Stimulated activated CD4-positive, alpha-beta T cell treated with anti-CD3 and anti-CD28 coated beads, Interleukin-1b, Interleukin-23, amount 100 ng/mL, for 24 hours (primary cell): Measurements from ENCODE around the gene SLC9A3.
A peak's percentile ranks its signal among the peaks of the same experiment; 100 is the strongest.

ENCODE experiments used
- DNase-seq, 4 experiments: peaks; one replicate each; pipeline ENCODE4 v3.0.0-alpha.2; 2020; ENCODE audit warnings: low read depth in 4 of 4, low spot score in 1 of 4

SLC9A3 gene

DNA sequence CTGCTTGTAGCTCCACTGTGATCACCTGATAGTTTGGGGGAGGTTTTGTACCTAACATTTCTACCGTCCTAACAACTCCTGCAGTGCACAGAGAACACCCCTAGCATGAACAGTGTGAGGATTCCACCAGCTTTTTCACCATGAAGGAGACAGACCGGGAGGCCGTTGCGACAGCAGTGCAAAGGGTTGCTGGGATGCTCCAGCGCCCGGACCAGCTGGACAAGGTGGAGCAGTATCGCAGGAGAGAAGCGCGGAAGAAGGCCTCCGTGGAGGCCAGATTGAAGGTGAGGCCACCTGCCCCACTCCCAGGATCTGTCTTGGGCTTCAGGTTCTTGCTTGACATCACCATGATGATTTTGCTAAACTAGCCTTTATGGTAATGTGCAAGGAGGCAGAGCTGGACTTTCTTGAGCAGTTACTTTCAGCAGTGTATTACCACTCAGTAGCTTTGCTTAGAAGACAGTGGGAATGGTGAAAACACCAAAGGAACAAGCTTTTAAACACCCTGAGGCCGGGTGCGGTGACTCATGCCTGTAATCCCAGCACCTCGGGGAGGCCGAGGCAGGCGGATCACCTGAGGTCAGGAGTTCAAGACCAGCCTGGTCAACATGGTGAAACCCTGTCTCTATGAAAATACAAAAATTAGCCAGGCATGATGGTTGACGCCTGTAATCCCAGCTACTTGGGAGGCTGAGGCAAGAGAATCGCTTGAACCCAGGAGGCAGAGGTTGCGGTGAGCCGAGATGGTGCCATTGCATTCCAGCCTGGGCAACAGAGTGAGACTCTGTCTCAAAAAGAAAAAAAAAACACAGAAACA, 78.0 kb downstream of the SLC9A3 start:
- DNase-seq, result no peak

DNA sequence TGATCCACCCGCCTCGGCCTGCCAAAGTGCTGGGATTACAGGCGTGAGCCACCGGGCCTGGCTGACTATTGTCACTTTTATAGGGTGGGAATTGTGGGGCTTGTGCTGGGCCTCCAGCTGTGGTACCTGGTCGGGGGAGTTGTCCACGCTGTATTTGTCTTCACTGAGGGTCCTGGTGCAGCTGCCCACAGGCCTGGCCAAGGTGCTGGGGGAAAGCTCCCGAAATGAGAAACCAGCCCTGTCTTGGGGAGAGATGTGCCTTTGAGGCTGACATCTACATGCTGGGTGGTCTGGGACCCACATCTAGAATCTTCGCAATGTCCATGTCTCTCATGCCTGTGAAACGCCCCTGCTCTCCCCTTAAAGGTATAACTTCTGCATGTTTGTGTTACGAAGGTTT, 78.7 kb downstream of the SLC9A3 start:
- DNase-seq, result no peak

DNA sequence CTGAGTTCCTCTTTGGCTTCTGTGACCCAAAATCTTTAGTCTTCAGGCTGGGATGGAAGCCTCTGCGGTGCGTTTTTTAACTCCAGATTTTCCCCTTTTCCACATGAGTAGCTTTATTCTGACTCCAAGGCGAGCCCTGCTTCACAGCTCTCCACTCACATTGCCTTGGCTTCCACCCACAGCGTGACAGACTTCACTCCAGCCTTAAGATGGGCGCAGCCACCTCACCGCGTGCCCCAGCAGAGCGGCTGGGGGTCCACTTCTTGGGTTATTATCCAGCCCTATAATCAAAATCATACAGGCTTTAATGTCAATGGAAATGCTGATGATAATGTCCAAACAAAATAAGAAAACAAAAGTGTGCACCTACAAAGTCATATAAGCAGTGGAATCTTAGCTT, 80.0 kb downstream of the SLC9A3 start:
- no peak for DNase-seq

DNA sequence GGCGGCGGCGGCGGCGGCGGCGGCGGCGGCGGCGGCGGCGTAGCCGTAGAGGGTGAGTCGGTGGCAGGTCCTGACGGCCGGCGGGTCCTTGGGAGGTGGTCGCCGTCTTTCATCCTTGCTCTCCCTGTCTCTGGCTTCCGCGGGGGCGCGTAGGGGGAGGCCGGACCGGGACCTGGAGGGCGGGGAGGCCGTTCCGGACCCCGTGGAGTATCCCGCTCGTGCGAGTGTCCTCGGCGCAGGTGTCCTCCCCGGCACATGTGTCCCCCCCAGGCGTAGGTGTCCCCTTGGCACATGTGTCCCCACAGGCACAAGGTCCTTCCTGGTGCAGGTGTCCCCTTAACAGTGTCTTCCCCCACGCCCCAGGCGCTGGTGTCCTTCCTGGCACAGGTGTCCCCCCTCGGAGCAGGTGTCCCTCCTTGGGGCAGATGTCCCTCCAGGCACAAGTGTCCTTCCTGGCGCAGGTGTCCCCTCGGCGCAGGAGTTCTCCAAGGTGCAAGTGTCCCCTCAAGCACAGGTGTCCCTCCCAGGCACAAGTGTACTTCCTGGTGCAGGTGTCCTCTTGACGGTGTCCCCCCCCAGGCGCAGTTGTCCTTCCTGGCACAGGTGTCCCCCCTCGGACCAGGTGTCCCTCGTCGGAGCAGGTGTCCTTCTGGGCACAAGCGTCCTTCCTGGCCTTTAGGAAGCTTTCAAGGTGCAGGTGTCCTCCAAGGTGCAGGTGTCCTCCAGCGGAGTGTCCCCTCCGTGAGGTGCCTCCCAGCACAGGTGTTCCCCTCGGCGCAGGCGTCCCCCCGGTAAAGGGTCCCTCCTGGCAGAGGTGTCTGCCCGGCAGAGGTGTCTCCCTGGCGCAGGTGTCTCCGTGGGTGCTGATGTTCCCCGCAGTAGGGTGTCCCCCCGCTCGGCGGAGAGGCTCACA, 80.8 kb downstream of the SLC9A3 start:
- peak in 1 of 4 experiments; percentile 12 for DNase-seq

DNA sequence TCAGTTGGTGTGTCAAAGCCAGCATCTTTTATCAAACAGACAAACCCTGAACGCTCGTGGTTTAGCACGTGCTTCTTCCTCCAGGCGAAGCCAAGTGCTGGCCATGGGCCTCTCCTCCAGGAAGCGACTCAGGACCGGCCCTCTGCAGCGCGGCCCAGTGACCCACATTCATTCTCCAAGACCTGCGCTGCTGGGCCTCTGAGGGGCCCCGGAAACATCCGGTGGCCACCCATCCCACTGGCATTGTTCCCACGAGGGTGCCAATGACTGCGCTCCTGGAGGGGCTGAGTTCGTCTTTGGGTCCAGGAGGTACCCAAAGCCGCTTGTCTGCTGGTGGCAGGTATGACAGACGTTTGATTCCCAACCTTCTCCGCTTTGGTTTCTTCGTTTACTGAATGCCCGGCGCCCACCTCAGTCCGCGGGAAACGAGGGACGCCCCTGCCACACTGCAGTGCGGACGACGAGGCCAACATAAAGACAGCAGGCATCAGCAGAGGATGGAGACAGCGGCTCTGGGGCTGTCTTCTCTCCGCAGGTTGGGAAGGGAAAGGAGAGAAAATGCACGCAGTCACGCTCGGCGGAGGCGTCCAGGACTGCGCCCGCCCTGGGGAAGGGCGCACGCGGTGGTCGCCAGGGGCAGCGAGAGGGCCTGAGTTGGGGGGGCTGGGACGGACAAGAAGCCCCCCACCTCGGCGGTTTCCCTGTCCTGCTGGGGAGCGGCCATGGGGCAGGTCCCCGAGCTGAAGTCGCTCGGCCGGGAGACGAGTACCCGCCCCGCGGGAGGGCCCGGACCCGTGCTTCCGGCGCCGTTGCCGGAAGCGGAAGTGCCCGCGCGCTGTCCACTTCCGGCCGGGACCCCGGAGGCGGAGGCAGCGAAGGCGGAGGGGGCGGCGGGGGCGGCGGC, 81.7 kb downstream of the SLC9A3 start, which contains the start of gene EXOC3:
EXOC3 (plus strand) TSS at position 842 of the 904 bp plus-strand sequence. CDS start 3,030 bp downstream, outside the sequence.
- DNase-seq, result peak; percentile 34 to 65 (median 60)

DNA sequence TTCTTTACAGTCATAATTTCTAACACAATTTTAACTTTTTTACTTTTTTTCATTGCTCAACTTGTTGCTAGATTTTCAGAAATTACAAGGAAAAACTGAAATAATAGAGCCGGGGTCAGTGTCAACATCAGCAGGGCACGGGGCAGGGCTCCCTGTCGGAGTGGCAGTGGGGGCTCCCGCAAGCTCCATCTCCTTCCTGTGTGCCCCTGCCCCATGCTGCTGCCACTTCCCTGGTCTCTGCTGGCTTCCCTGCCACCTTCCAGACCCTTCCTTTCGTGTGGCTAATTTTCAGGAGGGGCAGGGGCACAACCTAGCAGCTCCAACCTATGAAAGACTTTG, 82.3 kb downstream of the SLC9A3 start:
- no peak for DNase-seq

DNA sequence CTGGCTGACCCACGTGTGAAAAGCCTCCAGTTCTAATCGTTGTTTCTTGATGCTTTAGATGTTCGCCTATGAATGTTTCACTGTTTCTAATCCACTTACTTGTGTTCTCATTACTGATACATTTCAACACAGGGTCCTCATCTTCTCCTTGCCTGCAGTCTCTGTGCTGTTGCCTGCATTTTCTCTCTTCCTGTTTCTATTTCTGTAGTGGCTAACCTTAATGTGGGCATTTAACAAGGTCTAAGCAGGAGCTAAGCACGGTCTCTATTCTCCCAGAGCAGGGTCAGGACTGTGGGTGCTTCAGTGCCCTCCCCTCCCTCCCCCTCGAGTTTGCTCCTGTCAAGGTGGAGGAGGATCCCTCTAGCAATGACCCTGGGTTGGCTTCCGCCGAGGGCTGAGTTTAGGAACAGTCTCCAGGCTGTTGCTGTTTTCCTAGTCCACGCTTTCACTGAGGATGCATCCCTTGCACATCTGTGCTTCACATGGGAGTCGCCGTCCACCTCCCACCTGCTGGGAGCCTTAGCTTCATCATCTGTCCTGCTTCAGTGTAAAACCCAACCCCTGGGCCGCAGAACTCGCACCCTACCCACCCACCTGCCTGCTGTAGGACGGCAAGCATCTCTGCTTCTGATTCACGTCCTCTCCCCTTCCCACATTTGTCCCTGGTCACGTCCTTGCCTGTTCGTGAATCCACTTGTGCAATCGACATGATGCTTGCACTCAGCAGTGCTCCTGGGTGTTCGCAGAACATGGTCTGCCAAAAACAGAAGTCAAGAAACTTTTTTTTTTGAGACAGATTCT, 83.6 kb downstream of the SLC9A3 start:
- DNase-seq, result no peak

DNA sequence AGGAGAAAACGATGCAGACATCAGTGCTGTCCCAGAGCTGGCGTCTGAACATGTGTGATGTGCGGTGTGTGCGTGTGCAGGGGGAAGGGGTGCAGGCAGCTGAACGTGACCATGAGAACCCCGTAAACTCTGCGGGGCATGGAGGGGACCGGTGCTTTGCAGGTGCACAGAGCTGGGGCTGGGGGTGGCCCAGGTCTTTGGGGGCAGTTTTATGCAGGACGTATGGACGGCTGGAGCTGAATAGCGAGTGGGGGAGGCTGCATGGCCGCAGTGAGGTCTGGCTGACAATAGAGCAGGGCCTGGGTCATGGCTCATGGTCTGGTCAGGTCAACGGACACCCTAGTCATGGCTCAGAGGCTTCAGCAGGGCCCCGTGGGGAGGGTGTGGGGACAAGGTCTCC, 84.6 kb downstream of the SLC9A3 start:
- DNase-seq, result no peak

DNA sequence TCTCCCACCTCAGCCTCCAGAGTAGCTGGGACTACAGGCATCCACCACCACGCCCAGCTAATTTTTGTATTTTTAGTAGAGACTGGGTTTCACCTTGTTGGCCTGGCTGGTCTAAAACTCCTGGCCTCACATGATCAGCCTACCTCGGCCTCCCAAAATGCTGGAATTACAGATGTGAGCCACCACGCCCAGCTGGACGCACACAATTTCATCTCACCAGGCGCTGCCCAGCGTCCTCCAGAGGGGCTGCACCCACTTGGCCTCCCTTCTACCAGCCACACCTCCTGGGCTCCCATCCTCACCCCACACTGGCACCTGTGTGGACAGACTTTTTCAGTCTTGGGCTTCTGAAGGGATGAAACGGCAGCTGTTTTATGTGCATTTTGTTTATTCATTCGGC, 85.1 kb downstream of the SLC9A3 start:
- no peak for DNase-seq

DNA sequence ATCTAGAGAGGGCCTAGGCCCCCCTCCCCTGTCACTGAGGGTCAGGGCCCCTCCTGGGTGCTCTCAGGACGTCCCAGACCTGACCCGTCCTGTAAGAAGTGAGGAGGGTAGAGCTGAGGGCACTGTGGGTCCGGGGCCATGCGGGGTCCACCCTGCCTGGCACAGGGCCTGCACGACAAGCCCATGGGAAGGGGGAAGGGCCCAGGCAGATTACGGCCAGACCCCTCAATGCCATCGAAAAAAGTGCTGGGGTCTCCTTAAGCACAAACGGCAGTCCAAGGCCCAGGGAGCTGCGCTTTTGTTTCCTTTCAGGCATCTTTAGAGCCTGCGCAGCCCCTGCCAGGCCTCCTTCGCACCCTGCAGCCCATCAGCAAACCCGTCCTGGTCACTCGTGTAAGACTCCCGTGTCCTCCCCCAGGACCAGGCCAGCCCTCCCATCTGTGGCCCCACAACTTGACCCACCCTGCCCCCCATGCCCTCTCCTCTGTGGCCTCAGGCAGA, 85.7 kb downstream of the SLC9A3 start:
- no peak for DNase-seq

DNA sequence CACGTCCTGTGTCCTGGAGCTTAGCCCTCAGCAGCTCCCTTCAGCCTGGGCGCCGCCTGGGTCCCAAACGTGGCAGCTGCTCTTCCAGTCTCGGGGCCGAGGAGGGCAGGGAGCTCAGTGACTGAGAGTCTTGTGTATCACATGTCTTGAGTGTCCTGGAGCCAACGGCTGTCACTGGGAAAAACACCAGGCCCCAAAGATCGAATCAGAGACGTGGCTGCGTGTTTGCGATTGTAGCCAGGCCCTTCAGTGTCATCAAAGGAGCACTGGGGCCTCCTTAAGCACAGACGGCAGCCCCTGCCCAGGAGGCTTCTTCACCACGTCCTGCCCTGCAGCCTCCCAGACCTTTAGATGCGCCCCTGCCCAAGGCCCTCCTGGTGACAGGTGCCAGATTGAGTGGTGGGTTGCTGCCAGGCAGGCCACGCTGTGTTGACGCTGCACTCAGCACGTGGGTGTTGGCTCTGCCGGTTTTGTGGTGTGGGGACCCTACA, 86.9 kb downstream of the SLC9A3 start:
- DNase-seq, result no peak

DNA sequence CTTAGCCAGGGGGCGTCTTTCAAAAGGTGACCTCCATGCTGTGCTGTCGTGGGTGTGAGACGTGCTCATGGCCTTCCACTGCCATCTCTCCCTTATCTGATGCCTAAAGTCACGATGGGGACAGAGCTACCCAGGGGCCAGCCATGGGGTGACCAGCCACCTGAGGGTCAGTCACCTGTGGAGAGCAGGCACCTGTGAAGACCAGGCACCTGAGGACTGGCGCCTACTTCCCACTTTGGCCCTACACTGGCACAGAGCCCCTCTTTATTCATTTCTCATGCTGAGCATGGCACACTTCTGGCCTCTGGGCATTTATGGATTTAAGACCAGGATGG, 87.6 kb downstream of the SLC9A3 start:
- DNase-seq, result no peak

DNA sequence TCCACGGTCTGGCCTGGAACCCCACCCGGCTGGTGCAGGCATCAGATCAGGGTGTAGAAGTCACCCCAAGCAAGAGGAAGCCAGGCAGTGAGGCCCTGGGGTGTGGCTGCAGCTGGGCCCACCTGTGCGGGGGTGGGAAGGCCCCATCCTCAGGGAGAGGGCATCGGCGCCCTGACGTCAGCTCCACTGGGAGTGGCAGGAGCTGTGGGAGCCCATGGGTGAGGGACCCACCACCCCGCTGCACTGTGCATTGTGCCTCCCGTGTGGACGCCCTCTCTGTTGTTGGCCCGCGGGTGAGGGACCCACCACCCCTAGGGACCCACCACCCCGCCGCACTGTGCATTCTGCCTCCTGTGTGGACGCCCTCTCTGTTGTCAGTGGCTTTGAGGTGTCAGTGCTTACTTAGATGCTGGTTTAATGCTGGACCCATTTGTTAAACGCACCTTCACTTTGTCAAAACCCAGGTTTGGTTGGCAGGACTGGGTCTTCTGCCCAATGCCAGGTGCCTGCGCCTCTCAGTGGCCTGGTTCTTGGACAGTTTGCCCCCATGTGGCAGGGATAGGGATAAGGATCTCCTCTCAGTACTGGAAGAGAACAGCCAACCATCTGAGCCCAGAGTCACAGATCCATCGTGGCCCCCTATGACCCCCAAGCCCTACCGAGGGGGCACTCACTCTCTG, 88.1 kb downstream of the SLC9A3 start:
- no peak for DNase-seq

DNA sequence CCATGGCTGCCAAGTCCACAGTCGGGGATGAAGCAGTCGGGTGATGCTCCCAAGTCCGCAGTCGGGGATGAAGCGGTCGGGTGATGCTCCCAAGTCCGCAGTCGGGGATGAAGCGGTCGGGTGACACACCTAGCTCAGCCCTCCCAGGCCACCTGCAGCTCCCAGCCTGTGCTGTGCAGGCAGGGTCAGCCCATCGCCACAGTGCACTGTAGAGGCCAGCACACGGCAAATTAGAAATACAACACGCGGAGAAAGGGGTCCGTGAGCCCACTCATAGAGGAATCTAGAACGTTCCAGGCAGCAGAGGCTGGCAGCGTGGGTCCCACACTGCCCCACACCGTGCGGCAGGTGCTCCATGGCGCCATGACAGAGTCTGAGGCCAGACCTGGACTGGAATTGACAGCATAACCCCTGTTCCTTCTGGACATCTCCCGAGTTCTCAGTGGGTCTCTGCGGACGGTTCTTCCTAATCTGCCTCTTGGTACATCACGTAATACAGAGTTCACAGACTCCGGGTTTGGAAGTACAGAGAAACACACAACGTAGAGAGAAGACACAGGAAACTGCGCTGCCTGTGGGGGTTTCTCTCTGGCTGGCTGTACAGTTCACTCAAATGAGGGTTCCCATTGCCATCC, 89.0 kb downstream of the SLC9A3 start:
- no peak for DNase-seq

DNA sequence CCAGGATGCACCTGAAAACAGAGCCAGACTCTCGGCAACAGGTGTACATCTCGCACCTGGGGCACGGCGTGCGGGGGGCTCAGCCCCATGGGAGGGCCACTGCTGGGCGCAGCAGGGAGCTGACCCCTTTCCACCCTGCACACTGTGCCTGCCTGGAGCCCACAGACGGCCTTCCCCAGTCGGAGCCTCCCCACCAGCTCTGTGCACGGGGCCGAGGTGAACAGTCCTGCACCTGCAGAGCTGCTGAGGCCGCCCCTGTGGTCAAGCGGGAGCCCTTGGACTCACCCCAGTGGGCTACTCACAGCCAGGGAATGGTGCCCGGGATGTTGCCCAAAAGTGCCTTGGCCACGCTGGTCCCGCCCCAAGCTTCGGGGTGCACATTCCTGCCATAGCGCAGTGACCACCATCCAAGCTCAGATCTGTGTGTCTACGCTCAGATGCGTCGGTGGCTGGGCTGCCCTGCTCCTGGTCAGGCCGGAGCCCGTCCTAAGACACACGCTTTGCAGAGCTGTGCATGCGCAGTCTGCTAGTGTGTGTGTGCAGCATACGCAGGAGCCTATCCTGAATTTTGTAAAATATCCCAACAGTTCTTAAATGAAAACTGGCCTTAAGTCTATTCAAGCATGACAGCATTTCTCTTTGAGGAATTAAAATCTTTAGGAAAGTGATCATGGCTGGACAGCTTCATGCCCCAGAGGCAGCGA, 89.7 kb downstream of the SLC9A3 start:
- no peak for DNase-seq

DNA sequence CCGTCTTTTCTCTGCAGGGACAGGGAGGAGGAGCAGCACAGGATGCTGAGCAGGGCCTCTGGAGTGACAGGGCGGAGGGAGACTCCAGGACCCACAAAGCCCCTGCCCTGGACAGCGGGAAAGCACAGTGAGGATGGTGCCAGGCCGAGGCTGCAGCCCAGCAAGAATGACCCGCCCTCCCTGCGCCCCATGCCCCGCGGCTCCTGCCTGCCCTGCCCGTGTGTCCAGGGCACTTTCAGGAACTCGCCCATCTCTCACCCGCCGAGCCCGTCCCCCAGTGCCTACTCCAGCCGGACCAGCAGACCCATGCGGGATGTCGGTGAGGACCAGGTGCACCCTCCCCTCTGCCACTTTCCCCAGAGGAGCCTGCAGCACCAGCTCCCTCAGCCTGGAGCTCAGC, 90.4 kb downstream of the SLC9A3 start:
- no peak for DNase-seq

DNA sequence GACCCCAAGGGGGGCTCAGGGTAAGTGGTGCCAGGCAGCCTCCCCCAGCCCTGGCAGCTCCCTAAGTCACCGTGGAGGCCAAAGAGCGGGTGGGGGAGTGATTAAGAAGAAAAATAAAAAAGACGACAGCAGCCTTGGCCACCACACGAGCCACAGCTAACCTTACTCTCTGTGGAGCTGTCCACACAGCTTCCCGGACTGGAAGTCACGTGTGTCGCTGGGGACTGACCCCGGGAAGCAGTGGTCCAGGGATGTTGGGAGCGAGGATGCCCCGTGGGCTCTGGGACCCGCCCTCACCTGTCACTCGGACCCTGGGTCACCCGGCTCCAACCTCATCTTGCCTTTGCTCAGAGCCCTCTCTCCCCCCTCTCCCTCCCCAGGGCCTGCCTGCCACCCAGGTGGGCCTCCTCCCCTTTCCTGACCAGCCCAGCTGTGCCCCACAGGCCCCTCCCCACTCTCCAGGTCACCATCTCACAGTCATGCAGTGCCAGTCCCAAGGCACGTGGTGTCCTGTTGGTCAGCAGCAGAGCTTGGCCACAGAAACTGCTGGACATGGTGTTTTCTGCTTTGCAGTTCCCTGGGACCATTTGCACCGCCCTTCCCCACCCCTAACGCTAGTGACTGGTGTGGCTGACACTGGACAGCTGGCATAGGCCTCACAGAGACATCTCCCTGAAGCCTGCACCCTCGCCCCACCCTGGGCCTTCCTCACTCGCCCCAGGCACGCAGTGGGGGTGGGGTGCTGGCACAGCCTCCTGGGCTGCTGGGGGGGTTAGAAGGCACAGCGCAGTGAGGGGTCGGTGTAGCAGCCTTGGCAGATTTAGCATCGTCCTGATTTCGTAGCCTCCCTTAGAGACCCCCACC, 91.1 kb downstream of the SLC9A3 start:
- no peak for DNase-seq
